D341Med (cell line): Measurements from ENCODE around the gene RYR1.
A peak's percentile ranks its signal among the peaks of the same experiment; 100 is the strongest.
"Not testable (repeated sequence)": the region's sequence is repeated elsewhere in the genome, so short reads cannot be mapped to it uniquely, and the experiment has no call there.

Experiments
- DNase-seq: peaks from one replicate; pipeline ENCODE4 v3.0.0; 2012; ENCODE audit warnings: low spot score

The RYR1 gene

DNA sequence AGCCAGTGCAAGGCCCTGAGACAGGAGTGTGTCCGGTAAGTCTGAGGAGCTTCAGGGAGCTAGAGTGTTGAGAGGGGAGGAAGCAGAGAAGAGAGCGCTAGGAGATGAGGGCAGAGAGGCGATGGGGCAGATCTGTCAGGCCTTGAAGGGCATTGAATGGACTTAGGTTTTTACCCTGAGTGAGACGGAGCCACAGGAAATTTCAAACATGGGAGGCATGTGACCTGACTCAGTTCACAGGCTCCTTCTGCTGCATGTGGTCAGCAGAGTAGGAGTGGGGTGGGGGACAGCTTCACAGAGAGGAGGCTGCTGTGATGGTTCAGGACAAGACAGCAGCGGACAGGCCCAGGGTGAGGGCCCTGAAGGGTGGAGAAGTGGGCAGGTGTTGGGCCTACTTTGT is 33.1 kb upstream of the RYR1 start:
- DNase-seq, result no peak

DNA sequence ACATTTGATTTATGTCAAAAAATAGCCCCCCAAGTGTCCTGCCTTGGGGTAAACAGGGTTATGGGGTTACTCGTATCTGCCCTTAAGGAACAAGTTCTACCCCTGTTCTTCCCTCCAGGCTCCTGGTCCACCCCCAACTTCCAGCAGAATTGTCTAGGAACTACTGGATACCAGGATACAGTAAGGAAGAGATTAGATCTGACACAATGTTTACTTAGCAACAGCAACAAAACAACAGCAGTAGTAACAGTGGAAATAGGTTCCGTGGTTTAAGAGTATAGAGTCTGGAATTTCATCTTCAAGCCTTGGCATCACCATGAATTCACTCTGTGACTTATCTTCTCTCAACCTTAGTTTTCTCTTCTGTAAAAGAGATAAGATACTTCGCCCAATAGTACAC is 32.3 kb upstream of the RYR1 start:
- DNase-seq, result no peak

GRCh38 chr19:38402623-38402966 is 30.9 kb upstream of the RYR1 start:
- no peak for DNase-seq

GRCh38 chr19:38402967-38403674 is 30.4 kb upstream of the RYR1 start, which contains the start of gene FAM98C:
TSS of gene FAM98C (plus strand) at chr19:38403093. CDS start at chr19:38403154, 61 bp downstream.
- DNase-seq, result peak; percentile 100

DNA sequence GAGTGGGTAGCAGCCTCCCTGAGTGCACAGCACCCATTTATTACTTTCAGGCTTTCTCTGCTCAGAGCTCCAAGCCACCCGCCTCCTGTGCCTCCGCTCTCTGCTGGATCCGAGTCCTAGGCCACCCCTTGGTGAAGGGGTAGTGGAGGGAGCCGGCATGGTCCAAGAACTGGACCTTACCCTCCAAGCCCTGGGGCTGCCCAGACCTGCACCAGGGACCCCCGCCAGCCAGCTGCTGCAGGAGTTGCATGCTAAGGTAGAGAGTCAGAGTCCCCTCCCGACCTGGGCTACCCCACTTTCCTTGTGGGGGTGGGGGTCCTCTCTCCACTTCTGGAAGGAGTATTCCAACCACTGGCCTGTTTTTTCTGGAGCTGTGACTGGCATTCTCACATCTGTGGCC is 28.6 kb upstream of the RYR1 start:
- no peak for DNase-seq

- no peak for DNase-seq
Measured at GRCh38 chr19:38405276-38405675, 28.2 kb upstream of the RYR1 start.

- no peak for DNase-seq
Measured at GRCh38 chr19:38409631-38410133, 23.8 kb upstream of the RYR1 start.

GRCh38 chr19:38410407-38410806 is 23.1 kb upstream of the RYR1 start:
- DNase-seq, result not testable (repeated sequence)

DNA sequence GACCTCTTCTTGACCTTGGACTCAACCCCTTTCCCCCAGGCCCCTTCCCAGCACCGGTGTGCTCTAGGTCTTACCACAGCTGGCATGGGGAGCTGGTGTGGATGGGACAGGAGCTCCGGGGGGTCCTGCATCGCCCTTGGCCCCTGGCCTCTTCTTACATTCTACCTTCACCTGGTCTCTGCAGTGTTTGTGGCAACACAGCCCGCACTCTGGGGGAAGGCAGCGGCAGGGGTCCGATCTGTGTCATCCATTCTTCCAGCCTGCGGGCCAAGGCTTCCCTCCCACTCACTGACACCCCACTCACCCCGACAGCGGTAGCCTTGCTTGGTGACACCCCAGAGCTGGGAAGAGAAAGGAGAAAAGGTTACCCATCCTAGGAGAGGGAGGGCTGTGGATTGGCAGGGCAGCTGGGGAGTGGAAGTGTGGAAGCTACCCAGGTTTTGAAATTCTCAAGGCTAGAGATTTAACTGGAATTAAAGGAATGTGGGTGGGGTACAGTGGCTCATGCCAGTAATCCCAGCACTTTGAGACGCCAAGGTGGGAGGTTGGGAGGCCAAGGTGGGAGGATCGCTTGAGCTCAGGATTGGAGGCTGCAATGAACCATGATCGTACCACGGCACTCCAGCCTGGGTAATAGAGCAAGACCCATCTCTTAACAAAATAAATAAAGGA is 22.3 kb upstream of the RYR1 start:
- no peak for DNase-seq

GRCh38 chr19:38411898-38412297 is 21.6 kb upstream of the RYR1 start:
- DNase-seq, result not testable (repeated sequence)

DNA sequence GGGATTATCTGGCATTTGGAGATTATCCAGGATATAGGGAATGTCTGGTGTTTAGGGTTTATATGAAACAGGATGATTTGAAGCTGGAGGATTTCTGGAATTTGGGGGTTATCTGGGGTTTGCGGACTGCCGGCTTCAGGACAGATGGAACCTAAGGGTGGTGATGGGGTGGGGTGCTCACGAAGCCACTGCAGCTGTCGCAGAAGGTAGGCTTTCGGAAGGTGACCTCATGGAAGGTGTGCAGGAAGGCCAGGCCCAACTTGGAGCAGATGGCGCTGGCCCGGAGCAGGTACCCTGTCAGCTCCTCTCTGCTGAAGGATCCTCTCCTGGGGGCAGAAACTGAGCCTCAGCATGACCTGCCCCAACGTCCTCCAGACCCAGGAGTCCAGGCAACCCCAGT is 21.0 kb upstream of the RYR1 start:
- no peak for DNase-seq

DNA sequence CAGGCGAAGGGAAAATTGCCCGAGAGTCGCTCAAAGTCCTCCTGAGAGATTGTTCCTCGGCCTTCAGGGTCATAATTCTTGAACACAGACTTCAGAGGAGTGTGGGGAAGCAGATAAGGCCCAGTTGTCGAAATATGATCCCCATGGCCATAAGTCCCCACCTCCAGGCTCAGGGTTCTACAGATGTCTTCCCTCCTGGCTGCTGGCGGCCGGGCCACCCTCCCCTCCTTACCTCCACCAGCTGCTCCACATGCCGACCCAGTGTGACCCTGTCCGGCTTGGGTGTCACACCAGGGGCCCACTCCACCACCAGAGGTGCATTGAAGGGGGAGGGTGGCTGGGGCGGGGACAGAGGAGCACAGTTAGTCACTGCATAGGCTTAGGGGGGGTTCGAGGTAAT is 20.5 kb upstream of the RYR1 start:
- DNase-seq, result no peak

DNA sequence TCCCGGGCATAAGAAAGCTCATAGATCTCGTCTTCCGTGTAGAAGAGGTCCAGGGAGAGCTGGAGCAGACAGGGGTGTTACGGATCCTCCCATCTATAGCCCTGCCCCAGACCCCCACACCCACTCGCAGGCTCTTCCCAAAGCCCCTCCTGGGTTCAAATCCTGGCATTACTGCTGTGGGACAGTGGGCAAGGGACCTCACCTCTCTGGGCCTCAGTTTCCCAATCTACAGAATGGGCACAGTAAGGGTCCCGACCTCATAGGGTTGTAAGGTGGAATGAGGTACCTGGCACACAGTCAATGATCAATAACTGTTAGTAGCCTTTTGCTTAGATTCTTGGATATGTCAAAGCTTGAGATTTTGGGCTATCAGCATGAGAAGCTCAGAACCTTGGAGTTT is 20.1 kb upstream of the RYR1 start:
- no peak for DNase-seq

DNA sequence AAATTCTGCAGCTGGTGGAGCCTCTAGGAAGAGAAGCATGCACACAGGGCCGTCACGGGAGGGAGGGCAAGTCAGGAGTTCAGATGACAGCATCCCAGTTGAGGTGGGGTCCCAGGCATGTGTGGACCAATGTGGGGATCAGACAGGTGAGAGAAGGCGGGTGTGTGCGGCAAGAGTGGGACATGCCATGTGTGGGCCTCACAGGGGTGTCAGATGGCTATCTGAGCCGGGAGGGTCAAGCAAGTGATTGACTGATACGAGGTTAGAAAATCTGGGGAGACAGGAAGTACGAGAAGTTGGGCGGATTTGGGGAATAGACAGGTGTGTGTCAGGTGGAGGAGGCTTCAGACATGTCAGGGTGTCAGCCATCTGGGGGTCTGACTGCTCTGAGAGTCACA is 16.3 kb upstream of the RYR1 start:
- no peak for DNase-seq

GRCh38 chr19:38417544-38418506 is 15.7 kb upstream of the RYR1 start:
- DNase-seq, result no peak

- DNase-seq, result no peak
Measured at GRCh38 chr19:38420935-38421334, 12.6 kb upstream of the RYR1 start.

DNA sequence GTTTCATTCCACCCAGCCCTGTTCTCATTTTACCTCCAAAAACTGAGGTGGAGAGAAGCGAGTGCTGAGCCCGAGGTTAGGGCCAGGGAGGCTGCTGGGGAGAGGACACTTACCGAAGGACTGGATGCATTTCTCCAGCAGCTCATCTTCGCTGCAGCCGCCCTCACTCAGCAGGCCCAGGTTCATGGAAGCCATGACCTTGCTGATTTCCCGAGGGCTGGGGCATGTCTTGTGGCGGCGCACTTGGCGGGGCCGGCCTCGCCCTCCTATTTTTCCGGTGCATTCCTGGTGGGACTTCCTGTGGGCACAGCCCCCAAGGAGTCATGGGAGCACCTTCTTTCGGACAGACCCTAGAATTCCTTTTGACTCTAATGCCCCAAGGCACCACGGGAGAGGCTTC is 11.6 kb upstream of the RYR1 start:
- DNase-seq, result no peak

- no peak for DNase-seq
Measured at GRCh38 chr19:38422438-38422837, 11.1 kb upstream of the RYR1 start.

DNA sequence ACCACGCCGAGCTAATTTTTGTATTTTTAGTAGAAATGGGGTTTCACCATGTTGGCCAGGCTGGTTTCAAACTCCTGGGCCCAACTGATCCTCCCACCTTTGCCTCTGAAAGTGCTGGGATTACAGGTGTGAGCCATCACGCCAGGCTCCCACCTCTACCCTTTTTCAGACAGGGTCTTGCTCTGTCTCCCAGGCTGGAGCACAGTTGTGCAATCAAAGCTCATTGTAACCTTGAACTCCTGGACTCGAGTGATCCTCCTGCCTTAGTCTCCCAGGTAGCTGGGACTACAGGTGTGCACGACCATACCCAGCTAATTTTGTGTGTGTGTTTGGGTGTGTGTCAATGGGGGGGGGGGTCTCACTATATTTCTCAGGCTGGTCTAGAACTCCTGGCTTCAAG is 9.2 kb upstream of the RYR1 start:
- DNase-seq, result no peak

GRCh38 chr19:38425222-38425809 is 8.2 kb upstream of the RYR1 start:
- no peak for DNase-seq

- no peak for DNase-seq
Measured at GRCh38 chr19:38425810-38426466, 7.6 kb upstream of the RYR1 start, which contains the start of gene RASGRP4. TSS of gene RASGRP4 (minus strand) at chr19:38426219. CDS start at chr19:38426091, 128 bp downstream.
